ENCODE data around the gene LARP4. TPM values are rescaled to one million over a fixed set of nuclear protein-coding genes. Genes with fewer than 3 reads are reported as not detected.

LARP4 gene
- total and polyA plus RNA-seq, 2 donors (not counting 3 experiments of a cell fraction or from before 2014, with no cell fraction given) = 8.9 to 69.6 TPM

GRCh38 chr12:50507930-50508329 is 107.2 kb downstream of the LARP4 start:
- peaks cover 11% of the 10 kb centered on the region for H3K4me1 ChIP-seq (ENCODE audit: control insufficient read depth, extremely low read depth, insufficient read depth, low read length)
- no peak for DNase-seq (ENCODE audit: low read depth, low spot score)
- H4K20me1 ChIP-seq (replicated peaks; ENCODE audit: control insufficient read depth, extremely low read depth, insufficient read depth, low read length) = peaks cover 7% of the 10 kb centered on the region
- no peak overlapping the region for H3K27ac ChIP-seq (ENCODE audit: insufficient read depth, low read depth, low read length)
- H3K9me1 ChIP-seq (replicated peaks; ENCODE audit: control insufficient read depth, extremely low read depth, insufficient read depth, low read length) = no peaks in the 10 kb centered on the region
- dilution Hi-C loops (cut with MboI; ENCODE audit: extremely low pct_ligation_motif_present, low sequenced_read_pairs) (no loop called here), intact Hi-C loops (cut with micrococcal nuclease) (loop anchor here (5.0 kb wide), 1 partner anchor 89 kb away; no protein-coding TSS in a partner anchor)
- H3K9ac ChIP-seq (replicated peaks; ENCODE audit: extremely low read depth, insufficient read depth, low read length) = no peak overlapping the region
- no peaks in the 10 kb centered on the region for H3K27me3 ChIP-seq (ENCODE audit: control insufficient read depth in 2 of 2, insufficient read depth in 2 of 2, low read length in 2 of 2)
- POLR2A ChIA-PET = interaction anchor here (0.6 kb wide), 1 partner anchor 29 kb away, joined by 6 read pairs; no protein-coding TSS in a partner anchor
- H3K4me3 ChIP-seq (replicated peaks in 1 of 3; ENCODE audit: insufficient read depth in 1 of 3, low read depth in 1 of 3, low read length in 3 of 3) = no peak overlapping the region
- no peak overlapping the region for H3K4me2 ChIP-seq (ENCODE audit: insufficient read depth, low read length)
- CTCF ChIA-PET = interaction anchor here (0.6 to 8.9 kb wide), 5 partner anchors 10 to 134 kb away, joined by 3 to 261 read pairs (median 3); no protein-coding TSS in a partner anchor
- no peak for TF ChIP-seq FOS (IDR thresholded peaks at IDR 0.05; ENCODE audit: borderline replicate concordance, insufficient read depth, low read length)
- TF ChIP-seq, protein P1, sequence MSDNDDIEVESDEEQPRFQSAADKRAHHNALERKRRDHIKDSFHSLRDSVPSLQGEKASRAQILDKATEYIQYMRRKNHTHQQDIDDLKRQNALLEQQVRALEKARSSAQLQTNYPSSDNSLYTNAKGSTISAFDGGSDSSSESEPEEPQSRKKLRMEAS (IDR thresholded peaks at IDR 0.05; ENCODE audit: insufficient read depth, insufficient read length) = no peak
- no peak for TF ChIP-seq GATA2 (IDR thresholded peaks at IDR 0.05; ENCODE audit: insufficient read depth, insufficient read length, low read depth, low read length)
- TF ChIP-seq POLR2A (IDR thresholded peaks at IDR 0.05; ENCODE audit: low read depth, low read length) = no peak
- TF ChIP-seq POLR2AphosphoS5 (IDR thresholded peaks at IDR 0.05; ENCODE audit: insufficient read depth, low read depth, low read length) = no peak
- TF ChIP-seq JUN (IDR thresholded peaks at IDR 0.05; ENCODE audit: borderline replicate concordance, insufficient read depth, insufficient read length, low read depth) = no peak
- no peak for TF ChIP-seq EZH2 (IDR thresholded peaks at IDR 0.05; ENCODE audit: borderline replicate concordance, low read depth, low read length, severe bottlenecking)
- TF ChIP-seq, protein P2, sequence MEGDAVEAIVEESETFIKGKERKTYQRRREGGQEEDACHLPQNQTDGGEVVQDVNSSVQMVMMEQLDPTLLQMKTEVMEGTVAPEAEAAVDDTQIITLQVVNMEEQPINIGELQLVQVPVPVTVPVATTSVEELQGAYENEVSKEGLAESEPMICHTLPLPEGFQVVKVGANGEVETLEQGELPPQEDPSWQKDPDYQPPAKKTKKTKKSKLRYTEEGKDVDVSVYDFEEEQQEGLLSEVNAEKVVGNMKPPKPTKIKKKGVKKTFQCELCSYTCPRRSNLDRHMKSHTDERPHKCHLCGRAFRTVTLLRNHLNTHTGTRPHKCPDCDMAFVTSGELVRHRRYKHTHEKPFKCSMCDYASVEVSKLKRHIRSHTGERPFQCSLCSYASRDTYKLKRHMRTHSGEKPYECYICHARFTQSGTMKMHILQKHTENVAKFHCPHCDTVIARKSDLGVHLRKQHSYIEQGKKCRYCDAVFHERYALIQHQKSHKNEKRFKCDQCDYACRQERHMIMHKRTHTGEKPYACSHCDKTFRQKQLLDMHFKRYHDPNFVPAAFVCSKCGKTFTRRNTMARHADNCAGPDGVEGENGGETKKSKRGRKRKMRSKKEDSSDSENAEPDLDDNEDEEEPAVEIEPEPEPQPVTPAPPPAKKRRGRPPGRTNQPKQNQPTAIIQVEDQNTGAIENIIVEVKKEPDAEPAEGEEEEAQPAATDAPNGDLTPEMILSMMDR (IDR thresholded peaks at IDR 0.05; ENCODE audit: extremely low read depth in 1 of 2, insufficient read depth in 1 of 2, low read depth in 1 of 2, low read length in 2 of 2) = no peak
- no peak for TF ChIP-seq MYC (IDR thresholded peaks at IDR 0.05; ENCODE audit: low read depth, low read length)
- H3K9me3 ChIP-seq (replicated peaks; ENCODE audit: control insufficient read depth, insufficient read depth, low read length) = no peaks in the 10 kb centered on the region
- no peak overlapping the region for H2AFZ ChIP-seq (ENCODE audit: low read depth, low read length)
- H3K36me3 ChIP-seq (ENCODE audit: control insufficient read depth in 2 of 2, extremely low read depth in 1 of 2, insufficient read depth in 2 of 2, low read length in 2 of 2) = no peaks in the 10 kb centered on the region
- no TSS peak for BruUV-seq (replicated peaks)
- FAIRE-seq = no peak
- peaks cover 59% of the 10 kb centered on the region for H3K79me2 ChIP-seq (ENCODE audit: control insufficient read depth, insufficient read depth, low read length)
